GM12891 (cell line): ENCODE results near the gene CCDC117.

Experiments
- POLR2A ChIP-seq: IDR thresholded peaks from 2 replicates; pipeline ENCODE4 v1.6.1; 2011; ENCODE audit warnings: low read depth, low read length, control low read depth
- POLR2AphosphoS5 ChIP-seq: IDR thresholded peaks from 2 replicates; pipeline ENCODE4 v1.6.1; 2011; ENCODE audit warnings: low read depth, low read length, control low read depth

DNA sequence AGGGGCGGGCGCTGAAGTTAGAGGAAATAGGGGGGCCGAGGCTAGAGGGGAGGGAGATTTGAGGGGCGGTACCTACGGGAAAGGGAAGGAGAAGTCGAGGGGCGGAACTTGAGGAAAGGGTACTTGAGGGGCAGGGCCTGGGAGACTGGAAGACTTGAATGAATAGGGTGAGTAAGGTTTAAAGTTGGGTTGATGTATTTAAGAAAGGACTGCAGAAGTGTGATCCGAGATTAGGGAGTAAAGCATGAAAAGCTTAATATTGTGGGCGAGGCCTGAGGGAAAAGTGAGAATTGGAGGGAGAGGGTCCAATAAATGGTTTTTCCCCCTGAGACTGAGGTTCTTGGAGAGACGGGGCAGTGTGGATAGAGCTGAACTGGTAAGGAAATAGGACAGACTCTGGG lies 29.9 kb upstream of the CCDC117 start:
- TF ChIP-seq POLR2AphosphoS5 = no peak
- no peak for TF ChIP-seq POLR2A
